ENCODE data around the gene SPATC1L. TPM values are rescaled to one million over a fixed set of nuclear protein-coding genes. Genes with fewer than 3 reads are reported as not detected.
A peak's percentile ranks its signal among the peaks of the same experiment; 100 is the strongest.

Gene SPATC1L
- total RNA-seq, 1 donor from 2014 or later: 25.3 TPM

DNA sequence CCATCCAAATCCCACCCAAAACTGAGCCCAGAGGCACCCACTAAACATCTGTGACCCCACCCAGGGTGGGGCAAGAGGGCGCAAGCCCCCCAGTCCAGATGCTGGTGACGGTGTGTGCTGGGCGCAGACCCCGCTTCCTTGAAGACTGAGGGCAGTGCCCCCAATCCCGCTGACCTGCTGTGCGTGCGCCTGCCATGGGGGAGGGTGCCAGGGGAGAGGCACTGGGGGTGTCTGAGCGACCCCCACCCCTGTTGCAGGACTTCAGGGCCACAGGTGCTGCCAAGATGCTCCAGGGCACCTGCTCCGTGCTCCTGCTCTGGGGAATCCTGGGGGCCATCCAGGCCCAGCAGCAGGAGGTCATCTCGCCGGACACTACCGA, 73.1 kb downstream of the SPATC1L start:
- Mint-ChIP-seq H3K4me3 (ENCODE audit: unreplicated experiment) (no peak overlapping the region), H3K9me3 (ENCODE audit: unreplicated experiment) (peaks cover 3% of the 10 kb centered on the region), H3K27me3 (ENCODE audit: unreplicated experiment) (peaks cover 5% of the 10 kb centered on the region), H3K36me3 (ENCODE audit: low read depth, unreplicated experiment) (peaks cover 39% of the 10 kb centered on the region), H3K27ac (ENCODE audit: unreplicated experiment) (no peak overlapping the region), H3K4me1 (ENCODE audit: unreplicated experiment) (no peaks in the 10 kb centered on the region)
- TF ChIP-seq CTCF (IDR thresholded peaks at IDR 0.05; ENCODE audit: unreplicated experiment): no peak
- DNase-seq (ENCODE audit: low spot score): peak; percentile 2

Other genes starting within 250 kb of the SPATC1L start
- 65.5 TPM for gene COL6A1, start 202.7 kb downstream of the SPATC1L start, total RNA-seq (ENCODE audit: unreplicated experiment)
- 378 TPM for gene COL6A2, start 86.3 kb downstream of the SPATC1L start, total RNA-seq (ENCODE audit: unreplicated experiment)
- gene FTCD, start 28.9 kb downstream of the SPATC1L start, total RNA-seq (ENCODE audit: unreplicated experiment): 1.5 TPM
- gene LSS, start 44.3 kb upstream of the SPATC1L start, total RNA-seq (ENCODE audit: unreplicated experiment): 157 TPM
- gene MCM3AP, start 101.2 kb upstream of the SPATC1L start, total RNA-seq (ENCODE audit: unreplicated experiment): 92.1 TPM
- gene YBEY, start 101.9 kb upstream of the SPATC1L start, total RNA-seq (ENCODE audit: unreplicated experiment): 7.0 TPM
- 5.9 TPM for gene C21orf58, start 139.4 kb upstream of the SPATC1L start, total RNA-seq (ENCODE audit: unreplicated experiment)
- gene PCNT, start 139.7 kb upstream of the SPATC1L start, total RNA-seq (ENCODE audit: unreplicated experiment): 36.0 TPM